ACHN (cell line): ENCODE data around the gene VPS29.
"Not testable (repeated sequence)": the region's sequence is repeated elsewhere in the genome, so short reads cannot be mapped to it uniquely, and the experiment has no call there.

ENCODE experiments used
- DNase-seq: peaks from one replicate; pipeline ENCODE4 v3.0.0-alpha.2; 2015
- in situ Hi-C: cut with HindIII; loops from 2 replicates; pipeline ENCODE4 v1.10.0; 2017; ENCODE audit warnings: low sequenced_read_pairs, low pct_ligation_motif_present, low pct_unique_long_range_greater_than_20kb

Gene VPS29

DNA sequence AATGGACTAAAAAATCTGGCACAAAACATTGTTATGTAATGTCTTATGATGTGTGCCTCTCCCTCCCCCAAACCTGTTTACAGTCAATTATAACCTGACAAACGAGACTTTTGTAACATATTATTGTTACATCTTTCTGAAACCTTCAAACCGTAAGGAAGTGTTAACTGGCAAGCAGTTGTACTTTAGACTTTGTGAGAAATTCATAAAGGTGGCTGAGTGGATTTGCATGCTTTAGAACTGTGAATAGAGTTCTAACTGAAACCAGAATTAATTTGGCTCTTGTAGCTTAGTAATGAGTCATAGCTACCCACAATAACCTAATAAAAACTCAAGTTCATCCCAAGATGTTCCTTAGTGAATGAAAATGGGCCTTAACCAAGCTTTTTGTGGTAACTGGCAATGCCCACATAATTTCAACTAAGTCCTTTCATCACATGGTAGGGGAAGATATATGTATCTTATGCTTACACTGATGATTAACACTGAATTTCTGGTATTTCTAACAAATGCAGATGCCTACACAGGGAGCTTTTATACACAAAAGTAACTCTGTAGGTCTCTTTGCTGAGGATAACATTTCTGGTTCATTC is 29.9 kb upstream of the VPS29 start:
- DNase-seq = no peak
- in situ Hi-C loops = no loop called here

DNA sequence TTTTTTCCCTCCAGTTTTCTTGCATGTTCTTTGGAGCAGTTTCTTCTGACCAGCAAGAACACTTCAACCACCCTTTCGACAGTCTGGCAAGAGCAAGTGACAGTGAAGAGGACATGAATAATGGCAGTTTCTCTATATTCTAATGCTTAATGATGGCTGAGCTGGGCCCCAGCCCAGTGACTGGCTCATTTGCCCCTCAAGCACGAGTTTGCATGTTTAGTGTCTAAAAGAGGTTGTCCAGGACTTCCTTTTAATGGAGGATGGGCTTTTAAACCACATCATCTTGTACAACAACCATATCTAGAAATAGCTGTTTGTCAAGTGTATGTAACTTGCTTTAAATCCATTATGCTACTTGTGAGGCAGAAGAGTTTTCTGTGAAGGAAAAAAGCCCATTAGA is 28.6 kb upstream of the VPS29 start:
- in situ Hi-C loops = no loop called here
- no peak for DNase-seq

DNA sequence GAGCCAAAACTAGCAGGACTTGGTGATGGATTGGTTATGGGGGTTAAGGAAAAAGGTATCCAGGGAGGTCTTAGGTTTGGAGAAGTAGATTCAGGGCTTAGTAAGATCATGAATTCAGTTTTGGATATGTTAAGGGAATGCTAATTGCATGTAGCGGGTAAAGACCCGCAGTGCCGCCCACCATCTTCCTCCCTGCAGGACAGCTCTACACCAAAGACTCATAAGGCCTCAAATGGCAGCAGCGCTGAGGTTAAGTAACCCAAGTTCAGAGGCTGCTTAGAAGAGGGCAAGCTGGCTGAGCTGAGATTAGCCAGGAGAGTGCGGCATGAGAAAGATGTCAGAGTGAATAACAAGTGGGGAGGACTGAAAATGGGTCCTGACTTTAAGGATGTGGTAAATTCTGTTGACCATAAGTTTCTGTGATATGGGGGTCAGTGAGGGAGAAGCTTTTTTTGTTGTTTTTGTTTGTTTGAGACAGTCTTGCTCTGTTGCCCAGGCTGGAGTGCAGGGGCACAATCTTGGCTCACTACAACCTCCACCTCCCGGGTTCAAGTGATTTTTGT is 26.4 kb upstream of the VPS29 start:
- in situ Hi-C loops = no loop called here
- DNase-seq = no peak

DNA sequence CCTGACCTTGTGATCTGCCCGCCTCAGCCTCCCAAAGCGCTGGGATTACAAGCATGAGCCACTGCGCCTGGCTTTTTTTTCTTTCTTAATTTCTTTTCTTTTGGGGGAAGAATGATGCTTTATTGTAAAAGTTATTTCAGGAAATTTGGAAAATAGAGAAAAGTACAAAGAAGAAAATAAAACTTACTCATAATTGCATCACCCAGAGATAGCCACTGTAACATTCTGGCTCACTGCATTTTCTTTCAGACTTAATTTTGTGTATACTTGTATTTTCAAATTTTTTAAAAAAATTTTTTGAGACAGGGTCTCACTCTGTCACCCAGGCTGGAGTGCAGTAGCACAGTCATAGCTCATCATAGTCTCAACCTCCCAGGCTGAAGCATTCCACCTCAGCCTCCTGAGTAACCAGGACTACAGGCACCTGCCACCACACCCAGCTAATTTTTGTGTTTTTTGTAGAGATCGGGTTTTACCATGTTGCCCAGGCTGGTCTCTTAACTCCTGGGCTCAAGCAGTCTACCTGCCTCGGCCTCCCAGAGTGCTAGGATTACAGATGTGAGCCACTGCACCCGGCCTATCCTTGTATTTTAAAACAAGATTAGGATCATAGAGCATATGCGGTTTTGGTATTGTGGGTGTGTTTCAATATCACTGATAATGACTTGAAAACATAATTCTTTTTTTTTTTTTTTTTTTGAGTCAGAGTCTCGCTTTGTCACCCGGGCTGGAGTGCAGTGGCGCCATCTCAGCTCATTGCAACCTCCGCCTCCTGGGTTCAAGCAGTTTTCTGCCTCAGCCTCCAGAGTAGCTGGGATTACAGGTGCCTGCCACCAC is 19.2 kb upstream of the VPS29 start:
- in situ Hi-C loops, DNase-seq: not testable (repeated sequence)

DNA sequence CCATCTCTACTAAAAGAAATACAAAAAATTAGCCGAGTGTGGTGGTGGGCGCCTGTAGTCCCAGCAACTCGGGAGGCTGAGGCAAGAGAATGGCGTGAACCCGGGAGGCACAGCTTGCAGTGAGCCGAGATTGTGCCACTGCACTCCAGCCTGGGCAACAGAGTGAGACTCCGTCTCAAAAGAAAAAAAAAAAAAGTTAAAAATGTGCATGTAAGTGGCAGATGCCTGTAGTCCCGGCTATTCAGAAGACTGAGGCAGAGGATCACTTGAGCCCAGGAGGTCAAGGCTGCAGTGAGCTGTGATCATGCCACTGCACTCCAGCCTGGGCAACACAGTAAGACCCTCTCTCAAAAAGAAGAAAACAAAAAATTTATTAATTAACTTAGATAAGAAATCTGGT is 16.1 kb upstream of the VPS29 start:
- in situ Hi-C loops, DNase-seq: not testable (repeated sequence)

DNA sequence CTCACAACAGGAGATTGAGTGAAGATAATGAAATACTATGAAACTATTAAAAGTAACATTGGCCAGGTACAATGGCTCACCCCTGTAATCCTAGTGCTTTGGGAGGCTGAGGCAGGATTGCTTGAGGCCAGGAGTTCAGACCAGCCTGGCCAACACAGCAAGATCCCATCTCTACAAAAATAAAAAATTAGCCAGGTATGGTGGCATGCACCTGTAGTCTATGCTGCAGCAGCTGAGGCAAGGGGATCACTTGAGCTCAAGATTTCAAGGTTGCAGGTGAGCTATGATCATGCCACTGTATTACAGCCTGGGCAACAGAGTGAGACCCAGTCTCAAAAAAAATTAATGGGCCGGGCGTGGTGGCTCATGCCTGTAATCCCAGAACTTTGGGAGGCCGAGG is 15.1 kb upstream of the VPS29 start:
- in situ Hi-C loops = no loop called here
- no peak for DNase-seq

DNA sequence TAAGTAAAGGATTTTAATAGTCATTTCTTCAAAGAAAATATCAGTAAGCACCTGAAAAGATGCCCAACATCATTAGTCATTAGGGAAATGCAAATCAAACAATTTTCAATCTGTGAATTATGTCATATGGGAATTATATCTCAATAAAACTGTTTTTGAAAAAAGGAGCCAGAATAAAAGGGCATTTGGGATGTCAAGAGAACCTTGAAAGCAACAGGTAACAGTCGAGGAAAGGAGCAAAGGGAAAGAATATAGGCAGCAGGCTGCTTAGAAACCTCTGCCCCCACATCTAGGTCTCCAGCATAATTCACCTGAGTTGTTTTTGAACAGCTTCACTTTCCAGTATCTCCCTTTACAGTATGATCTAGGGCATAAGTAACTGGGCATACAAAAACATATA is 12.5 kb upstream of the VPS29 start:
- no peak for DNase-seq
- in situ Hi-C loops = no loop called here

DNA sequence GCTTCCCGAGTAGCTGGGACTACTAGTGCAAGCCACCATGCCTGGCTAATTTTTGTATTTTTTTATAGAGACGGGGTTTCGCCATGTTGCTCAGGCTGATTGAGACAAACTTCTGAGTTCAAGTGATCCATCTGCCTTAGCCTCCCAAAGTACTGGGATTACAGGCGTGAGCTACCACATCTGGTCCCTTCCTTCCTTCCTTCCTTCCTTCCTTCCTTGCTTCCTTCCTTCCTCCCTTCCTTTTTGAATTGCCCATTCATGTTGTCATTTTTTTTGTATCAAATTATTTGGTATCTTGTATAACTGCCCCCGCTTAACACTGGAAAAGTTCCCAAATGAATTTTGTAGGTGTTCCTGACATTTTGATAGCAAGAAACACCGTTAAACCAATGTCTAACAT is 11.9 kb upstream of the VPS29 start:
- no peak for DNase-seq
- in situ Hi-C loops = no loop called here

DNA sequence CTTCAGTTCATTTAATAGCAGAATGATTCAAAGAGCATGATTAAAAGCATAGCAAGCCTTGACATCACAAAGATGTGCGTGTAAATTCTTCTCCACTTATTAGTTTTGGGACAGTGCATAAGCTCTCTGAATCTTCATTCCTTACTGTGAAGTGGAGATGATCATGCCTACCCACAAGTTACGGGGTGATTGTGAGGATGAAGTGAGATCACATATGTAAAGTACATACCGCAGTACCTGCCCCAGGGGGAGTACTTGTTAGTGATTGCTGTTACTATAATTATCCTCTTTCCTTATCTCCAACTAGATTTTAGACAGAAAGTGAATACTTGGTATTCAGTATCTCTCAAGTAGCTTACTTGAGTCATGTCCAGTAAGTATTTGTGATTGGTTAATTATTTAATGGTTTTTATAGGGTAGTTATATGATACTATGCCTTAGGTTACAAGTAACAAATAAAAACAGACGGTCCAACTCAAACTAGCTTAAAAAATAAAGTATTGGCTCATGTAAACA is 6.2 kb upstream of the VPS29 start:
- in situ Hi-C loops = no loop called here
- DNase-seq = no peak

DNA sequence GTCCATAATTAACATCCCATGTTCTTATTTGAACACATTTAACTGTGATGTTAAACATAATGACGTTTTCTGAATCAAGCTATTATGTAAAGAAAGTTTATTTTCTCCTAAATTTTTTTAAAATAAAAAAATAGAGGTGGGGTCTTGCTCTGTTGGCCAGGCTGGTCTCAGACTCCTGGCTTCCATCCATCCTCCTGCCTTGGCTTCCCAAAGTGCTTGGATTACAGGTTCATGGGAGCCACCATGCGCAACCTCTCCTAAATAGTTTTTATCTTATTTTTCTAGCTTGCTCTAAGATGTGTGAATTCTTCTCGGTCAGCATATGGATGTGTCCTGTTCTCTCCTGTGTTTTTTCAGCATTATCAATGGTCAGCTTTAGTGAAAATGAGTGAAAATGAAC is 3.4 kb upstream of the VPS29 start:
- in situ Hi-C loops = no loop called here
- DNase-seq = no peak

DNA sequence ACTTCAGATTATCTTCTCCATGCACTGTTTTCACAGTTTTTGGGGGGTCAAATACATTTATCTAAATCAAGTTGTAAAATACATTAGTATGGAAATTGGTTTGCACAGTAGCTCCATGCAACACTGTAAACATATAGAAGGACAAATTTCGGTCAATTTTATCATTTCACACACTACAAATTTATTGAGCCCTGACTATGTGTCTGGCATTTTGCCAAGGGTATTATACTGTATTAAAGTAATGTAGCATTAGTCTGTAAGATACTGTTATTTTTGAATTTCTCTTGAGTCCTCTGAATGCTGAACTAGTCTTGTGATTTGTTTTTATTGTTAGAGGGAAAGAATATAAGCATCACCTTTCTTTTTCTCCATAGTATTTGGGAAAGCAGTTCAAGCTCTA is 1.5 kb upstream of the VPS29 start:
- DNase-seq = no peak
- in situ Hi-C loops = no loop called here

DNA sequence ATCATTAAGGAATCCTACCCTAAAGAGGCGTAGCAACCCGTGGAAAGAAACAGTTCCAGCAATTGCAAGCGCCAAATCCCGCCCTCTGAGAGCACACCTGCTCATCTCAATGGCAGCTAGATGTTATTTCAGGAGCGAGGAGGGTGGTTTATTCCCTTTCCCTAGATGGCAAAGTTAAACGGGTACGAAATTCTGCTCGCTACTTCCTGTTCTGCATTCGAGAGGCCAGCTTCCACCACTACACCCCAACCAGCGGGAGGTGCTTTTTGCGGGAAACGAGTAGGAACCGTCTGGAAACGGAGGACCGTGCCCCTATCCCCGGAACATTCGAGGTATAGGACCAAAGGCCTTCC is 536 bp downstream of the VPS29 start:
- peak; percentile 87 for DNase-seq
- in situ Hi-C loops = no loop called here

DNA sequence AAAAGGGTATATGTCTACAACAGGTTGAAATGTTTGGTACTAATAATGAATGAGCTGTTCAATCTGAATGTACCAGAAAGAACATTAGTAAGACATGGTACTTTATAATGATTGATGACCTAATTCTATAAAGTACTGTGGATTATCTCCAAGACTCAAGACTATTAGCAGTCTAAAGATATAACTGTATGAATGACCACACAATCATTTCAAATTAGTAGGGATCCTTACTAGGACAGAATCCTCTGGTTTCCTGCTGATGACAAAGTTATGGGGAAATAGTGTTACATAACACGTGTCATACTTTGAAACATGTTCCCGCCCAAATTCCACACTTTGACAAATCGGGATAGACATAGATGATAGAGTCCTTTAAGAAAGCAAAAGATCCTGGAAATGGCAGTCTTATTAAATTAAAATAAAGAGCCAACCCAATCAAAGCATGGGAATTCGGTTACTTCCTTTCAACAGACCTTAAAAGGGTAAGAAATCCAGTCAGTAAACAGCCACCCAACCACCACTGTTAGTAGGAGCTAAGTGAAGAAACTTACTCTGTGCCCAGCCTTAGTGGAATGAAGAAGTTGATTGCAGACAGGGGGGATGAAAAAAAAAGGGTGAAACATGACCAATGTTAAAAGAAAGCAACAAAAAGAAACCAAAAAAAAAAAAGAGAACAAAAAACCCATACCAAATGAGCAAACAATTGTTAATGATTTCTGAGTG is 2.8 kb downstream of the VPS29 start:
- in situ Hi-C loops = no loop called here
- peak; percentile 14 for DNase-seq

DNA sequence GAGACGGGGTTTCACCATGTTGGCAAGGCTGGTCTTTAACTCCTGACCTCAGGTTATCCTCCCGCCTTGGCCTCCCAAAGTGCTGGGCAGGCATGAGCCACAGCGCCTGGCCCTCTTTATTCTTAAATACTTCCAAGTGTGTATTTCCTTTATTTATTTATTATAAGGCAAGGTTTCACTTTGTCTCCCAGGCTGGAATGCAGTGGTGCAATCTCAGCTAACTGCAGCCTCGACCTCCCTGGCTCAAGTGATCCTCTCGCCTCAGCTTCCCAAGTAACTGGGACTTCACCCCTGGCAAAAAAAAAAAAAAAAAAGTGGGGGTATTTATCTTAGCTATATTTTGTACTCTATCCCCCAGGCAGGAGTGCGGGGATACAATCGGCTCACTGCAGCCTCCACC is 26.5 kb downstream of the VPS29 start:
- in situ Hi-C loops = no loop called here
- no peak for DNase-seq

DNA sequence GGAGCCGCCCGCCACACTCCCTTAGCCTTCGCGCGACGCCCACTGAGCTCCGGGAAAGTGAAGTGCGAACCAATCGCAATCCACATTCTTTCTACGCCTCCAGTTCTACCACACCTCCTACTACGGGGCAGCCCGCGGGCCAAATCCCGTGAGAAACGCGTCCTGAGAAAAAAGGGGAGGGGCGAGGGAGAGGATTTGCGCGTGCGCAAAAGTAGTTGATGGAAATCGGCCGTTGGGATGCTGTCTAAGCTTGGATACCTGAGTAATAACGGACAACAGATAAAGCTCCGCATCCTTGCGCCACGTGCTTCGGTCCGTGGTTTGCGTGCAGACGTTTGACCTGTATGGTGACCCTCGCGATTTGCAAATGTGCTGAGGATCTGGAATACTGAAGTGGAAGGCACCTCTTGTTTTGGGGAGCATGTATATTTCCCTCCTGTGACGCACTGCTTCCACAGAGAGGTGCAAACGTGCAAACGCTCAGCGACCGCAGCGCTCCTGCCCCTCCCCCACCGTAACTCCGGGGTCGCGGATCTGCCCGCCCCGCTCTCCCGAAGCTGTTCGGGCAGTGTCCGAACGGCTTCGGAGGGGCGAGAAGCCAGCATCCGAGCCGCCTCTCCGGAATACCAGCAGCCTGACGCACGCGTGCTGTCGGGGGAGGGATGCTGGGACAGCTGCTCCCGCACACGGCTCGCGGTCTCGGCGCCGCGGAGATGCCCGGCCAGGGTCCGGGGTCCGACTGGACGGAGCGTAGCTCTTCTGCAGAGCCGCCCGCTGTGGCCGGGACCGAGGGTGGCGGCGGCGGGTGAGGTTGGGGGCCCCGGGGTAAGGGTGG is 33.5 kb downstream of the VPS29 start, which contains the start of the genes FAM216A and GPN3:
TSS of gene FAM216A (plus strand) at position 632 of the 835 bp plus-strand sequence. CDS start at position 663, 31 bp downstream.
TSS of gene GPN3 (minus strand) at position 44 of the 835 bp plus-strand sequence. CDS start 54 bp downstream, outside the sequence.
- peak; percentile 100 for DNase-seq
- in situ Hi-C loops = no loop called here

DNA sequence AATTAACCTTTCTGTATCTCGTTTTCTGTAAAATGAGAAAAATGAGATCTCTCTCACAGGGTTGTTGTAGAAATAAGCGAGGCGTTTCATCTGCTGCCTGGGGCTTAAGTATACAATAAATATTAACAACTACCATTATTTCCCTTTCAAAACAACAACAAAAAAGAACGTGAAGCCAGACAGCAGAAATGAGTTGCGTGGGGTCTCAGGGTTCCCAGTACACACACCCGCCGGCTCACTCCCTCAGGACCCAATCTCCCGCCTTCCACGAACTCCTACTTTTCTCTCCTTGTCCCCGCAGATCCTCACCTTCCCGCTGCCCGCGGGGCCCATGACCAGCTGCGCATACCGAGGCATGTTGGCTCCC is 34.1 kb downstream of the VPS29 start:
- DNase-seq = no peak
- in situ Hi-C loops = no loop called here

DNA sequence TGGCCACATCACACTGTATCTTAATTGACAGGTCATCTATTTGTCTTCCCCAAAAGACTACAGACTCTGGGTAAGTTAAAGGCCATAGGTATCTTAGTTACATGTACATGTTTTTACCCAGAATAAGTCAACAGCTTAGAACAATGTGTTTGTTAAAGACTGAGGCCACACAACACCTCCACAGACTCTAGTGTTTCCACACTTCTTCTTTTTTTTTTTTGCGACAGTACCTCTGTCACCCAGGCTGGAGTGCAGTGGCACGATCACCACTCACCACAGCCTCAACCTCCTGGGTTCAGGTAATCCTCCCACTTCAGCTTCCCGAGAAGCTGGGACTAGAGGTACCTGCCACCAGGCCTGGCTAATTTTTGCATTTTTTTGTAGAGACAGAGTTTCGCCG is 35.1 kb downstream of the VPS29 start:
- in situ Hi-C loops = no loop called here
- no peak for DNase-seq

DNA sequence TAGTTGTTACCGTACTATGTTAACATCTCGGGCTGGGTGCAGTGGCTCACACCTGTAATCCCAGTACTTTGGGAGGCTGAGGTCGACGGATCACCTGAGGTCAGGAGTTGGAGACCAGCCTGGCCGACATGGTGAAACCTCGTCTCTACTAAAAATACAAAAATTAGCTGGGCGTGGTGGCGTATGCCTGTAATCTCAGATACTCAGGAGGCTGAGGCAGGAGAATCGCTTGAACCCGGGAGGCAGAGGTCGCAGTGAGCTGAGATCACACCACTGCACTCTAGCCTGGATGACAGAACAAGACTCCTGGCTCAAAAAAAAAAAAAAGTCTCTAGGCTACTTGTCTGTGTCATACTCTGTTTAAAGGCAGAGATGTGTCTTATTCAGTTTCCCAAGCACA is 36.1 kb downstream of the VPS29 start:
- DNase-seq, in situ Hi-C loops: not testable (repeated sequence)
